ENCODE measurements around the gene NAP1L4. TPM values are rescaled to one million over a fixed set of nuclear protein-coding genes. Genes with fewer than 3 reads are reported as not detected.

Gene NAP1L4
- total RNA-seq, 1 experiment from 2014 or later: 212 TPM

DNA sequence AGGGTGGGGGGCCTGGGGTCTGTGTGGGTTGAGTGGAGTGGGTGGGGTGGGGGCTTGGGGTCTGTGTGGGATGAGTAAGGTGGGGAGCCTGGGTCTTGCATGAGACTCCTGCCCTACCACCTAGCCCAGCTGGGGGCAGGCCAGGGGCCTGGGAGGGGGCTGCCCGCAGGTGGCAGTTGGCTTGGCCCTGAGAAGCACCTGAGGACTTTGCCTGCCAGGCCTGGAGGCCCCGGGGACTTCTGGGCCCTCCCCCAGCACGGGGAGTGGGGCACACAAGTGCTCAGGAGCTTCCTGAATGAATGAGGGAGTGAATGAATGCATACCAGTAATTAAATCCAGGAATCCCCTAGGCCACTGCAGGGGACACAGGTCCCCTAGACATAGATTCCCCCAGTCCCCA, 69.5 kb downstream of the NAP1L4 start:
- Mint-ChIP-seq H3K4me1 (no peaks in the 10 kb centered on the region; a peak in 1 of 4 replicates), H3K9me3 (no peaks in the 10 kb centered on the region; a peak in 1 of 5 replicates), H3K36me3 (ENCODE audit: insufficient read depth in 1 of 3, low read depth in 3 of 3) (peaks cover 0 to 4% (median 0%) of the 10 kb centered on the region in 3 experiments; a peak in 2 of 7 replicates), H3K27ac (no peak overlapping the region), H3K27me3 (ENCODE audit: low read depth) (peaks cover 15% of the 10 kb centered on the region), H3K4me3 (no peak overlapping the region)
- no peak overlapping the region for H3K4ac ChIP-seq (ENCODE audit: low read depth, low read length)
- H3K79me1 ChIP-seq (ENCODE audit: insufficient read depth, low read depth, low read length, poor library complexity, severe bottlenecking): no peaks in the 10 kb centered on the region
- peaks cover 3% of the 10 kb centered on the region; the same call in 1 of the 2 replicates for H3K27me3 ChIP-seq (ENCODE audit: insufficient read depth, low read length)
- no peaks in the 10 kb centered on the region for H4K20me1 ChIP-seq (ENCODE audit: control insufficient read depth, insufficient read depth, insufficient read length)
- no peak overlapping the region for H2BK5ac ChIP-seq (ENCODE audit: insufficient read length, low read length)
- H4K91ac ChIP-seq (ENCODE audit: insufficient read length, low read depth, low read length): no peak overlapping the region
- no peak overlapping the region for H3K14ac ChIP-seq (ENCODE audit: insufficient read depth, low read length)
- no peak overlapping the region for H3K27ac ChIP-seq (ENCODE audit: insufficient read length, low read depth, low read length)
- H4K5ac ChIP-seq (ENCODE audit: insufficient read length, low read depth, low read length): no peak overlapping the region
- H2AK5ac ChIP-seq (ENCODE audit: insufficient read length, low read length): no peak overlapping the region
- no peak overlapping the region for H4K8ac ChIP-seq (replicated peaks; ENCODE audit: insufficient read length, low read depth, low read length)
- no peak overlapping the region for H2BK20ac ChIP-seq (ENCODE audit: low read depth, low read length, poor library complexity, severe bottlenecking)
- no peak overlapping the region for H2BK120ac ChIP-seq (ENCODE audit: low read depth, low read length, poor library complexity, severe bottlenecking)
- no peak overlapping the region for H3K18ac ChIP-seq (ENCODE audit: insufficient read length, low read depth, low read length)
- no peaks in the 10 kb centered on the region for H3K4me1 ChIP-seq (ENCODE audit: insufficient read depth, low read length)
- H3K9ac ChIP-seq (ENCODE audit: extremely low read depth, insufficient read length, low read length): no peak overlapping the region
- no peak overlapping the region for H2AFZ ChIP-seq (ENCODE audit: low read length)
- no peak for DNase-seq
- H3K4me2 ChIP-seq (ENCODE audit: insufficient read depth, insufficient read length, low read length): no peak overlapping the region
- no CpG with 5 or more reads among the region's 3 CpGs for WGBS (ENCODE audit: extremely low coverage, insufficient read length, low lambda C conversion rate)
- H2BK15ac ChIP-seq (ENCODE audit: low read depth, low read length): no peak overlapping the region
- no peak overlapping the region for H3K56ac ChIP-seq (ENCODE audit: insufficient read length, low read depth, low read length)
- H3K23ac ChIP-seq (ENCODE audit: insufficient read length, low read depth, low read length): no peak overlapping the region
- no peak overlapping the region for H2BK12ac ChIP-seq (ENCODE audit: insufficient read length, low read depth, low read length)
- H3T11ph ChIP-seq (ENCODE audit: low read length): no peak overlapping the region
- no peaks in the 10 kb centered on the region for H3K9me3 ChIP-seq (ENCODE audit: control insufficient read depth, low read depth, low read length)
- no peaks in the 10 kb centered on the region for H3K23me2 ChIP-seq (ENCODE audit: insufficient read length, low read depth, low read length, poor library complexity, severe bottlenecking)
- H3K79me2 ChIP-seq (ENCODE audit: insufficient read depth, low read length): no peaks in the 10 kb centered on the region
- TF ChIP-seq CTCF (conservative IDR thresholded peaks at IDR 0.05): no peak

Data from H9 (cell line).